Activated gamma-delta T cell treated with anti-CD3 and anti-CD28 coated beads, Interleukin-2, amount 50 U/mL, for 16 hours (primary cell): ENCODE measurements around the gene DPYSL3.

Experiments
- DNase-seq: peaks from one replicate; pipeline ENCODE4 v3.0.0-alpha.2; 2020; ENCODE audit warnings: low read depth

Gene DPYSL3

GRCh38 chr5:147403651-147404640 lies 105.9 kb downstream of the DPYSL3 start:
- DNase-seq = no peak

DNA sequence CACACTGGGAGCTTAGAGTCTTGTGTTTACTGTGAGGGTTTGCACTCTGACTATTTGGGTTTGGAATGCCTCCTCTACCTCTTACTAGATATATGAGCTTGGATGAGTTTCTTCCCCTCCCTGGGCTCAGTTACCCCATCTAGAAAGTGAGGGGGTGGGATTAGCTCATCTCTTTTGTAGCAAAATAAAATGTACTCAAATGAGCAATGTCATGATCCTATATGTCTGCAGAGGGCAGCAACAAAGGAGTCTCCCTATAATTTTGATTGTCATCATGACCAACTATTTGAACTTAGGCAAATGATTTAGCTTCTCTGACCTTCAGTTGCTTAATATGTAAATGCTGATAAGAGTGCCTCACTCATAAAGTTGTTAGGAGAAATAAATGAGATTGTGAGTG lies 109.0 kb downstream of the DPYSL3 start:
- no peak for DNase-seq

DNA sequence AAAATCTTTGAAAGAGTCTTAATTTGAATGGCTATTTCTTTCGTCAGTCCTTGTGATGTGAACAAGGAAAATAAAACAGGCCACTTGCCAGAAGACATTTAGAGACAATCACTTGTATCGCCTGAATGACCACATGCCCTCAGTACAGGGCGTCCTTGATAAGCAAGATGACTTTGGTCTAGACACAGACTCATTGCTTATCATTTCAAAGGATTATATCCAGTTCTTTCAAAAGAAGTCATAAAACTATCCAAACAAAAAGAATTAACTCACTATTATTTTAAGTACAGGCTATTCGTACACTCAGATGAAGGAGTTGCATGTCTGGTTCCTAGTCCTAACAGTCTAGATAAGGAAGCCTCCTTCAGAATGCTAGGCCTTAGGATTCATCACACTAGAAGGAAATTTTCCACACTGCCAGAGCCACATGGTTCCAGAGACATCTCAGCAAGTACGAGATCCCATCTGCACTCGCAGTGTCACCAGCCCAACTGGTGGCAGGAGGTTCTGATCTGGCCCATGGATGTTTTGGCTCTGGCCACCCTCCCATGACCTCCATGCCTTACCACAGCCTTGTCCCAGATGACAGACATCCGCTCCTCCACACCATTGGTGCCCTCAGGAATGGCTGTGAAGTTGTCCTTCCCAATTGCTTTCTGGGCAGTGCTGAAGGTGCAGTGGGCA lies 109.6 kb downstream of the DPYSL3 start:
- no peak for DNase-seq

- DNase-seq = no peak
These were observed 111.0 kb downstream of the DPYSL3 start for GRCh38 chr5:147398860-147399259.

- DNase-seq = no peak
These were observed 112.3 kb downstream of the DPYSL3 start for GRCh38 chr5:147397616-147398015.

GRCh38 chr5:147396070-147396823 lies 113.6 kb downstream of the DPYSL3 start:
- no peak for DNase-seq

DNA sequence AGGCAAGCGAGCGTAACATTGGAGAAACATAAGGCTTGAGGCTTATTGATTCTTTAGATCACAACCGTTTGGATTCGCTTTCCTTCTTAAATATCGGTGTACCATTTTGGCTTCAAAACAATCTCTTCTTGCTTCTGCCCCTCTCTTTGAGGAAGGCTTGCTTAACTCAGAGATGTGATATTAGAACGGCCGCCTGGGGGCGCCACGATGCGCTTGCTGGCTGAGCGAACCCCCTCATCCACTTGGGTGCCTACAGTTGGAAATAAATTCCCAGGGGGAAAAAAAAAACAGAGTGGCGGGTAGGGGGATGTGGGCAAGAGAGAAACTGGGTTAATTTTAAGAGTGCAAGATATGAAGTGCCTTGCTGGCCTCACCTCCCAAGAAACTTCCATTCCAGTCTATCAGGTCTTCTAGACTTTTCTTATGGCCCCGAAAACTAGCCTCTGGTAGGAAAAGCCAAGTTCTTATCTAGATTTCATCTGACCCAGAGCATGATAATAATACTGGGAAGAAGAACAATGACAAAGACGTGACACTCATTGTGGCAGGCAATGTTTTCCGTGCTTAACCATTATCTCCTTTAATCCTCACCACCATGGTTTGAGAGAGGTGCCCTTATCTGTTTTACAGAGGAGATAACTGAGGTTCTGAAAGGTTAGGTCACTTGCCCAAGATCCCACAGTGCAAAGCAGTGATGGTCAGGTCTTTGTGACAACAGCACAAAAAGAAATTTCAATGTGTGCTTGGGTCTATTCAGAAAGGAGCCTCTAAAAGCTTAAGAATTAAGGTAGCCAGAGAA lies 115.8 kb downstream of the DPYSL3 start:
- no peak for DNase-seq

GRCh38 chr5:147391781-147392180 lies 118.1 kb downstream of the DPYSL3 start:
- DNase-seq = no peak

- DNase-seq = no peak
These were observed 119.1 kb downstream of the DPYSL3 start for GRCh38 chr5:147390654-147391225.

DNA sequence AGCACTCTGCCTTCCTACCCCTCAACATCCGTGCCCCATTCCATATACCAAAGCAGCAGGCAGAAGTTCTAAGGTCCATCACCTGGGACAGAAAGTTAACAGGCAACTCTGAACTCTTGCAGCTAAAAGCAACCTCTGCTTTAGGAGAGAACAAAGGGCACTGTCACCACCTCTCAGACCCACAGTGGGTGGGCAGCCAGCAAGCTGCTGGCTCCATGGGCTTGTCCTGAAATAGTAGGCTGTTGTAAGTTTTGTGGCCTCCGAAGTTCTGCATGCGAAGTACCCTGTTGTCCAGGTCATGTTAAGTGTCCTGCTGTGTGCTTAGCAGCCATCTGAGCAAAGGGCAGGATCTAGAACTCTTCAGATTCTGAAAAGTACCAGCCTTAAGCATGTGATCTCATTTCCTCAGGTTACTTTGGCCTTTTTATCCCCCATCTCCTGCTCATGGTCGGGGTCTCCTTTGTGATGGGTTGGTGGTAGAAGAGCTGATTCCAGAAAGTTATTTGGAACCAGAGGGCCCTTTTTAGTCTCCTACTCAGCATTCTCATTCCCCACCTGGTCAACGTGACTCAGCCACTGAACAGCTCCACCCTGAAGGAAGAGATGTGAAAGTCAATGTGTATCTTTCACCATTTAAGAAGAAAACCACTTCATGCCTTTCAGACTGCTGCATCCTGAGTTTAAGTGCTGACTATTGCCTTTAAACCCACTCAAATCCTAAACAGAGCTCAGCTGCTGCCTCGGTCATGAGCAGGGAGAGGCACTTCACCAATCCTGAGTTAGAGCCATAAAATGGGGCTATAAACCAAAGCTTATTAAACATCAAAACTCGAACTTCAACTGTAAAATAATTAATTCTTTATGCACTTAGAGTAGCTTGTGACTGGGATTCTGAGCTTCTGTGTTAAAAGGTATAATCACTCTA lies 121.4 kb downstream of the DPYSL3 start:
- DNase-seq = no peak

- DNase-seq = no peak
These were observed 122.8 kb downstream of the DPYSL3 start for GRCh38 chr5:147387109-147387508.

GRCh38 chr5:147384346-147385193 lies 125.3 kb downstream of the DPYSL3 start:
- no peak for DNase-seq

DNA sequence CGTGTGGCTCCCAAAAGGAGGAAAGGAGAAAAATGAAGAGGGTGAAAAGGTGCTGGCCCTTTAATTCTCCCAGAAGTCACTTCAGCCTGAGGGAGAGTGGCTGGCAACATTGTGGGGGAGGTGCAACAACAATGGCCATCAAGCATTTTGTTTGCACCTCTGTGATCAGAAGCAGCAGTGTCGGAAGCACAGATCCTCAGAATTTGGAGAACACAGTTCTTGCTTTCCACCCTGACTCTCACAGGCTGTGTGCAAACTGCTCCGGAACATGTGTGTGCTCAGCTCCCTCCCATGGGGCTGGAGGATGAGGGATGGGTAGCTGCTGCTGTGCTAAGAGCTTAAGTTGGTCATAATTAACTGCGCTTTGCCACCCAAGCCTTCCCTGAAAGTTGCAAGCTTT lies 127.1 kb downstream of the DPYSL3 start:
- DNase-seq = no peak

- DNase-seq = no peak
These were observed 128.3 kb downstream of the DPYSL3 start for GRCh38 chr5:147381555-147381954.

DNA sequence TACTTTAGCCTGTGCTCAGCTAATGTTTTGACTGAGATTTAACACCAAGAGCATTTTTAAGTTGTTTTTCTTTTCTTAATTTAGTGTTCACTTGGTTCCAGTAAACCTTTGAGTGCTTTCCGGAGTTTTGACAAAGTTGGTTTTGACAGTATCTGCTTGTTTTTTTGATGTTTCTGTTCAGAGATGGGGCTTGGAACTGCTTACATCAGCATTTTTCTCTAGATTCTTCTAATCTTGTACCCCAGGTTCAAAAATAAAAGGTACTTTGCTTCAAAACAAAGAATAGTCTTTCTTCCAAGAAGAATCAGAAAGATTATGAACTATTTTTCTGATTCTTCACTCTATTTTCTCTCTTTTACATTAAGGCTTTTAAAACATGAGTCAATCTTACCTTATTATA lies 132.2 kb downstream of the DPYSL3 start:
- no peak for DNase-seq

- DNase-seq = no peak
These were observed 134.7 kb downstream of the DPYSL3 start for GRCh38 chr5:147375151-147375550.

GRCh38 chr5:147373328-147373727 lies 136.5 kb downstream of the DPYSL3 start:
- DNase-seq = no peak

GRCh38 chr5:147372191-147372590 lies 137.7 kb downstream of the DPYSL3 start:
- no peak for DNase-seq

GRCh38 chr5:147371290-147371689 lies 138.6 kb downstream of the DPYSL3 start:
- DNase-seq = no peak
